ENCODE results near the gene BEND4. TPM values are rescaled to one million over a fixed set of nuclear protein-coding genes. Genes with fewer than 3 reads are reported as not detected.
"Not testable (repeated sequence)": the region's sequence is repeated elsewhere in the genome, so short reads cannot be mapped to it uniquely, and the experiment has no call there.

Gene BEND4
- total and polyA plus RNA-seq, 4 donors = 0.02 to 0.51 (median 0.11) TPM

GRCh38 chr4:42172128-42172790 is 19.8 kb upstream of the BEND4 start:
- Histone ChIP-seq H3K27me3 (ENCODE audit: control insufficient read depth in 3 of 3, insufficient read depth in 3 of 3, low read length in 2 of 3) (no peaks in the 10 kb centered on the region), H3K4me3 (no peak overlapping the region), H3K36me3 (ENCODE audit: control insufficient read depth in 4 of 4, insufficient read depth in 4 of 4, low read length in 4 of 4) (no peaks in the 10 kb centered on the region), H3K27ac (ENCODE audit: low read depth in 1 of 2, low read length in 1 of 2) (no peak overlapping the region), H3K4me1 (ENCODE audit: control insufficient read depth in 5 of 5, insufficient read depth in 5 of 5, low read length in 5 of 5) (no peaks in the 10 kb centered on the region), H3K9ac (ENCODE audit: insufficient read depth in 1 of 2, low read length in 2 of 2) (no peak overlapping the region), H3K9me3 (ENCODE audit: control insufficient read depth in 4 of 4, insufficient read depth in 3 of 4, low read length in 3 of 4) (peaks cover 0 to 5% (median under 1%) of the 10 kb centered on the region in 4 donors)
- 80 to 89% methylated on average over 5 of the region's 5 CpGs for WGBS, 2 donors
- ATAC-seq (ENCODE audit: insufficient read depth, low FRiP score) (no peak), DNase-seq (no peak)
- TF ChIP-seq, protein P1, sequence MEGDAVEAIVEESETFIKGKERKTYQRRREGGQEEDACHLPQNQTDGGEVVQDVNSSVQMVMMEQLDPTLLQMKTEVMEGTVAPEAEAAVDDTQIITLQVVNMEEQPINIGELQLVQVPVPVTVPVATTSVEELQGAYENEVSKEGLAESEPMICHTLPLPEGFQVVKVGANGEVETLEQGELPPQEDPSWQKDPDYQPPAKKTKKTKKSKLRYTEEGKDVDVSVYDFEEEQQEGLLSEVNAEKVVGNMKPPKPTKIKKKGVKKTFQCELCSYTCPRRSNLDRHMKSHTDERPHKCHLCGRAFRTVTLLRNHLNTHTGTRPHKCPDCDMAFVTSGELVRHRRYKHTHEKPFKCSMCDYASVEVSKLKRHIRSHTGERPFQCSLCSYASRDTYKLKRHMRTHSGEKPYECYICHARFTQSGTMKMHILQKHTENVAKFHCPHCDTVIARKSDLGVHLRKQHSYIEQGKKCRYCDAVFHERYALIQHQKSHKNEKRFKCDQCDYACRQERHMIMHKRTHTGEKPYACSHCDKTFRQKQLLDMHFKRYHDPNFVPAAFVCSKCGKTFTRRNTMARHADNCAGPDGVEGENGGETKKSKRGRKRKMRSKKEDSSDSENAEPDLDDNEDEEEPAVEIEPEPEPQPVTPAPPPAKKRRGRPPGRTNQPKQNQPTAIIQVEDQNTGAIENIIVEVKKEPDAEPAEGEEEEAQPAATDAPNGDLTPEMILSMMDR (IDR thresholded peaks at IDR 0.05; ENCODE audit: control extremely low read depth, extremely low read depth) = no peak

GRCh38 chr4:42167709-42168108 is 15.3 kb upstream of the BEND4 start:
- ATAC-seq (ENCODE audit: insufficient read depth, low FRiP score) = no peak
- TF ChIP-seq, protein P1 (IDR thresholded peaks at IDR 0.05; ENCODE audit: control extremely low read depth, extremely low read depth) = no peak
- H3K9me3 ChIP-seq (ENCODE audit: control insufficient read depth in 4 of 4, insufficient read depth in 3 of 4, low read length in 3 of 4) = no peaks in the 10 kb centered on the region
- H3K36me3 ChIP-seq (ENCODE audit: control insufficient read depth in 4 of 4, insufficient read depth in 4 of 4, low read length in 4 of 4) = no peaks in the 10 kb centered on the region
- DNase-seq = no peak
- H3K4me3 ChIP-seq = no peak overlapping the region
- H3K27ac ChIP-seq (ENCODE audit: low read depth in 1 of 2, low read length in 1 of 2) = no peak overlapping the region
- no peaks in the 10 kb centered on the region for H3K4me1 ChIP-seq (ENCODE audit: control insufficient read depth in 5 of 5, insufficient read depth in 5 of 5, low read length in 5 of 5)
- no peak overlapping the region for H3K9ac ChIP-seq (ENCODE audit: insufficient read depth in 1 of 2, low read length in 2 of 2)
- WGBS, 2 donors = 67 to 82% methylated on average over 5 of the region's 5 CpGs
- H3K27me3 ChIP-seq (ENCODE audit: control insufficient read depth in 3 of 3, insufficient read depth in 3 of 3, low read length in 2 of 3) = no peaks in the 10 kb centered on the region

- not testable (repeated sequence) for H3K36me3 ChIP-seq (ENCODE audit: control insufficient read depth in 4 of 4, insufficient read depth in 4 of 4, low read length in 4 of 4); H3K4me1 ChIP-seq (ENCODE audit: control insufficient read depth in 5 of 5, insufficient read depth in 5 of 5, low read length in 5 of 5); H3K9ac ChIP-seq (ENCODE audit: insufficient read depth in 1 of 2, low read length in 2 of 2); DNase-seq; H3K27me3 ChIP-seq (ENCODE audit: control insufficient read depth in 3 of 3, insufficient read depth in 3 of 3, low read length in 2 of 3); H3K9me3 ChIP-seq (ENCODE audit: control insufficient read depth in 4 of 4, insufficient read depth in 3 of 4, low read length in 3 of 4); ATAC-seq (ENCODE audit: insufficient read depth, low FRiP score); H3K4me3 ChIP-seq; H3K27ac ChIP-seq (ENCODE audit: low read depth in 1 of 2, low read length in 1 of 2)
- WGBS, 2 donors = 87 to 91% methylated on average over 6 of the region's 6 CpGs
These were observed 13.7 kb upstream of the BEND4 start for GRCh38 chr4:42166186-42166585.

DNA sequence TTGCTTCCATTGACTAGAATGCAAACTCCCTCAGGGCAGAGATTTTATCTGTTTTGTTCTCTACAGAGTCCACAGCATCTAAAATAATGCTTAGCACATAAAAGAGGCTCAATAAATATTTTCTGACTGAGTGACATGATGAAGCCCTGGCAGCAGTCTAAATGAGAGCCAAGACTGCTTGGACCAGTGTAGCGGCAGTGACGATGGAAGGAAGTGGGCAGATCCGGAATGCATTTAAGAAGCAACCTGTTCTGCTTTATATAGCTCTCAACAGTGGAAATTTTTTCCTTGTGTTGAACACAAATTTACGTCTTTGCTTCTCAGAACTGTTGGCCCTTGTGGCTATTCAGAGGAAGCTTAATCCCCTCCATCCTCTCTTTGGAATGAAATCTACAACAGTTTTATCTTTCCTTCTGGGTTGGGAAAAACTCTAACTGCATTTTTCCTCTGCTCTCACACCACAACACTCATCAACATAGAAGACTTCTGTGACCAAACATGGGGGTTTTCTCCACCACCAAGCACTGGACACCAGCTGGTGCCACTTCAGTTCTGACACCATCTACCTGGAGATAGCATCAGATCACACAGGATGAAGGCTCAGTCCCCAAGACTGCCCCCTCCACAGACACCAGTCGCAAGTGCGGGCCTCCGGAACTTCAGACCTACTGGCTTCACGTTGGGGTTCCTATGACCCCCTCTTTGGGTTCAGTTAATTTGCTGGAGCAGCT is 7.0 kb upstream of the BEND4 start:
- Histone ChIP-seq H3K36me3 (ENCODE audit: control insufficient read depth in 4 of 4, insufficient read depth in 4 of 4, low read length in 4 of 4) (no peaks in the 10 kb centered on the region), H3K4me1 (ENCODE audit: control insufficient read depth in 5 of 5, insufficient read depth in 5 of 5, low read length in 5 of 5) (peaks cover 0 to 2% (median 0%) of the 10 kb centered on the region in 5 donors), H3K4me3 (no peak overlapping the region), H3K9me3 (ENCODE audit: control insufficient read depth in 4 of 4, insufficient read depth in 3 of 4, low read length in 3 of 4) (no peaks in the 10 kb centered on the region), H3K27me3 (ENCODE audit: control insufficient read depth in 3 of 3, insufficient read depth in 3 of 3, low read length in 2 of 3) (peaks cover 0 to 5% (median 2%) of the 10 kb centered on the region in 3 donors), H3K9ac (ENCODE audit: insufficient read depth in 1 of 2, low read length in 2 of 2) (no peak overlapping the region), H3K27ac (ENCODE audit: low read depth in 1 of 2, low read length in 1 of 2) (no peak overlapping the region)
- 71 to 79% methylated on average over 8 of the region's 8 CpGs for WGBS, 2 donors
- ATAC-seq (ENCODE audit: insufficient read depth, low FRiP score) (no peak), DNase-seq (no peak)
- TF ChIP-seq, protein P1 (IDR thresholded peaks at IDR 0.05; ENCODE audit: control extremely low read depth, extremely low read depth) = no peak

Measured in lung (tissue), 12 donors.